Rectal smooth muscle tissue (tissue), 1 donor: ENCODE measurements around the gene LENG1.
"Not testable (repeated sequence)": the region's sequence is repeated elsewhere in the genome, so short reads cannot be mapped to it uniquely, and the experiment has no call there.

Experiments
- H3K27ac ChIP-seq: one replicate; pipeline ENCODE4 v1.7.0; 2013; ENCODE audit warnings: low read depth, low read length, inconsistent platforms
- H3K27me3 ChIP-seq: one replicate; pipeline ENCODE4 v1.7.0; 2013; ENCODE audit warnings: low read length; ENCODE audit not compliant: control insufficient read depth, insufficient read depth
- H3K36me3 ChIP-seq: one replicate; pipeline ENCODE4 v1.7.0; 2013; ENCODE audit warnings: low read length; ENCODE audit not compliant: control insufficient read depth, insufficient read depth
- H3K4me1 ChIP-seq: one replicate; pipeline ENCODE4 v1.7.0; 2013; ENCODE audit warnings: low read length; ENCODE audit not compliant: control insufficient read depth, insufficient read depth
- H3K4me3 ChIP-seq: one replicate; pipeline ENCODE4 v1.7.0; 2013; ENCODE audit warnings: low read length
- H3K9ac ChIP-seq: one replicate; pipeline ENCODE4 v1.7.0; 2013; ENCODE audit warnings: low read length

LENG1 gene

GRCh38 chr19:54159352-54160181 lies at the start of gene LENG1:
LENG1 (minus strand) TSS chr19:54159721; CDS start chr19:54159695, 26 bp downstream.
- H3K36me3 ChIP-seq: peaks cover 24% of the 10 kb centered on the region

DNA sequence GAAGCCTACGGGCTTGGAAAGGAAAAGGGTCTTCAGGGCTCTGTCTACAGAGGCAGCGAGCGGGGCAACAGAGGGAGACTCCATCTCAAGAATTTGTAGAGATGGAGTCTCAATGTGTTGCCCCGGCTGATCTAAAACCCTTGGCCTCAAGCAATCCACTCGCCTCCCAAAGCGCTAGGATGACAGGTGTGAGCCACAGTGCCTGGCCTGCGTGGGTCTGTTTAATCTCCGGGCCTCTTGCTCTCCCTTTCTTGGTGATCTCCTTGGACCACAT lies 49.2 kb upstream of the LENG1 start:
- Histone ChIP-seq H3K9ac (no peak overlapping the region), H3K27ac (peak overlapping the region; percentile 19), H3K4me3 (no peak overlapping the region), H3K27me3 (no peaks in the 10 kb centered on the region), H3K36me3 (peaks cover 24% of the 10 kb centered on the region), H3K4me1 (peaks cover 19% of the 10 kb centered on the region)

More at GRCh38 chr19:54159352-54160181, at the start of gene LENG1:
- H3K4me1 ChIP-seq: peaks cover 15% of the 10 kb centered on the region
- peaks cover 3% of the 10 kb centered on the region for H3K27me3 ChIP-seq
- H3K27ac ChIP-seq: peak within 1 kb of the TSS; percentile 97
- H3K4me3 ChIP-seq: peak within 1 kb of the TSS; percentile 91
- H3K9ac ChIP-seq: peak within 1 kb of the TSS; percentile 83

- Histone ChIP-seq H3K9ac (no peak overlapping the region), H3K27ac (peak overlapping the region; percentile 38)
These were observed 48.7 kb upstream of the LENG1 start for GRCh38 chr19:54207983-54208783.

DNA sequence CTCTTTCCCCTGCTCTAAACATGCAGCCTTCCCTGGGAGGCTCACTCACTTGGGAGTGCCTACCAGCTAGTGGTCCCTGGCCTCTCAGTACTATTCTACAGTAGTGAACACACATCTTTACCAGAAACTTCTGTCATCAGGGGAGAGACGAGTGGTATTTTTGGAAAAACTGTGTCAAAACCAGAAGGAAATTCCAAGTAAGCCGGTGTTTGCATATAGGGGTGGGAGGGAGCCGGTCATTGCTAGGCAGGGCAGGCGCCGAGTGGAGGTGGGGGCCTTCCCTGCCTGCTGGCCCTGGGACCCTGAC lies 48.1 kb upstream of the LENG1 start:
- no peak overlapping the region for H3K9ac ChIP-seq
- H3K27ac ChIP-seq: peak overlapping the region; percentile 38
- no peak overlapping the region for H3K4me3 ChIP-seq
- H3K36me3 ChIP-seq: peaks cover 29% of the 10 kb centered on the region
- H3K4me1 ChIP-seq: peaks cover 25% of the 10 kb centered on the region
- no peaks in the 10 kb centered on the region for H3K27me3 ChIP-seq

More at GRCh38 chr19:54207983-54208783, 48.7 kb upstream of the LENG1 start:
- H3K36me3 ChIP-seq: peaks cover 24% of the 10 kb centered on the region
- H3K27me3 ChIP-seq: no peaks in the 10 kb centered on the region
- H3K4me1 ChIP-seq: peaks cover 20% of the 10 kb centered on the region
- H3K4me3 ChIP-seq: no peak overlapping the region

- peaks cover 33% of the 10 kb centered on the region for H3K36me3 ChIP-seq
- H3K27me3 ChIP-seq, H3K4me3 ChIP-seq, H3K9ac ChIP-seq, H3K27ac ChIP-seq: not testable (repeated sequence)
- peaks cover 29% of the 10 kb centered on the region for H3K4me1 ChIP-seq
These were observed 47.7 kb upstream of the LENG1 start for GRCh38 chr19:54207193-54207592.

GRCh38 chr19:54206831-54207177 lies 47.3 kb upstream of the LENG1 start:
- H3K36me3 ChIP-seq: peaks cover 37% of the 10 kb centered on the region

GRCh38 chr19:54206030-54206830 lies 46.7 kb upstream of the LENG1 start:
- no peak overlapping the region for H3K4me3 ChIP-seq

More at GRCh38 chr19:54206831-54207177, 47.3 kb upstream of the LENG1 start:
- Histone ChIP-seq H3K4me3 (no peak overlapping the region), H3K4me1 (peaks cover 33% of the 10 kb centered on the region), H3K9ac (peak overlapping the region; percentile 28), H3K27me3 (no peaks in the 10 kb centered on the region), H3K27ac (no peak overlapping the region)

GRCh38 chr19:54204767-54205468 lies 45.4 kb upstream of the LENG1 start:
- peaks cover 37% of the 10 kb centered on the region for H3K36me3 ChIP-seq
- no peak overlapping the region for H3K27ac ChIP-seq
- peaks cover 36% of the 10 kb centered on the region for H3K4me1 ChIP-seq
- no peaks in the 10 kb centered on the region for H3K27me3 ChIP-seq
- H3K9ac ChIP-seq: no peak overlapping the region
- no peak overlapping the region for H3K4me3 ChIP-seq

More at GRCh38 chr19:54206030-54206830, 46.7 kb upstream of the LENG1 start:
- Histone ChIP-seq H3K9ac (peak overlapping the region; percentile 28), H3K4me1 (peaks cover 39% of the 10 kb centered on the region), H3K27me3 (no peaks in the 10 kb centered on the region), H3K27ac (no peak overlapping the region), H3K36me3 (peaks cover 37% of the 10 kb centered on the region)

GRCh38 chr19:54203151-54203611 lies 43.7 kb upstream of the LENG1 start:
- Histone ChIP-seq H3K27me3 (no peaks in the 10 kb centered on the region), H3K4me1 (peaks cover 22% of the 10 kb centered on the region), H3K36me3 (peaks cover 37% of the 10 kb centered on the region), H3K4me3 (no peak overlapping the region), H3K9ac (no peak overlapping the region), H3K27ac (no peak overlapping the region)

DNA sequence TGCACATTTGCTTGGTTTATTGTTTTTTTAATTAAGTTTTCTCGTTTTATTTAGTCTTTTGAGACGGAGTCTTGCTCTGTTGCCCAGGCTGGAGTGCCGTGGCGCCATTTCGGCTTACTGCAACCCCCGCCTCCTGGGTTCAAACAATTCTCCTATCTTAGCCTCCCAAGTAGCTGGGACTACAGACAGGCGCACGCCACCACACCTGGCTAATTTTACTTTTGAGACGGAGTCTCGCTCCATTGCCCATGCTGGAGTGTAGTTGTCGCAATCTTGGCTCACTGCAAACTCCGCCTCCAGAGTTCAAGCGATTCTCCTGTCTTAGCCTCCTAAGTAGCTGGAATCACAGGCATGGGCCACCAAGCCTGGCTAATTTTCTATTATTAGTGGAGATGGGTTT lies 42.5 kb upstream of the LENG1 start:
- Histone ChIP-seq H3K36me3 (peaks cover 30% of the 10 kb centered on the region), H3K27ac (no peak overlapping the region), H3K9ac (no peak overlapping the region), H3K4me3 (peak overlapping the region; percentile 91), H3K4me1 (peaks cover 22% of the 10 kb centered on the region), H3K27me3 (no peaks in the 10 kb centered on the region)

- Histone ChIP-seq H3K36me3 (peaks cover 22% of the 10 kb centered on the region), H3K27ac (peak overlapping the region; percentile 93), H3K4me3 (peak overlapping the region; percentile 91), H3K27me3 (no peaks in the 10 kb centered on the region), H3K9ac (peak overlapping the region; percentile 92), H3K4me1 (peaks cover 22% of the 10 kb centered on the region)
These were observed 41.7 kb upstream of the LENG1 start for GRCh38 chr19:54201172-54201701.
